ENCODE measurements around the gene SULT4A1. TPM values are rescaled to one million over a fixed set of nuclear protein-coding genes. Genes with fewer than 3 reads are reported as not detected.
A peak's percentile ranks its signal among the peaks of the same experiment; 100 is the strongest.

Gene SULT4A1
- total RNA-seq, 1 donor from 2014 or later = 5.9 TPM

DNA sequence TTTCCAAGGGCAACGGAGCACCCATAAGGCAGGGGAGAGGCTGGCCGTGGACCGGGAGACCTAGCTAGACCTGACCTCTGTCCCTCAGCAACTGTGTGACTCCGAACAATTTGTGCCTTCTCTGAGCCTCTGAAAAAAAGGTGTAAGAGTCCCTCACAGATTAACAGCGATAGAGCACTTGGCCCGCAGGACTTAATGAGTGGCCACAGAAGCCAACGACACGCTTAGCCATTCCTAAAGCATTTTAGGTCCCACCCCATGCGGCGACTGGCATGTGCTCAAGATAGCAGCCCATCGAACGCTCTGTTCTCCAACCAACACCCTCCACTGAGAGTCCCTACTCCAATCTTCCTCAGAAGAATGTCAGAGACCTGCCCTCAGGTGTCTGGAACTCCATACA lies 1.5 kb downstream of the SULT4A1 start:
- DNase-seq (ENCODE audit: low read depth) (no peak), FAIRE-seq (no peak)
- TF ChIP-seq EZH2 (IDR thresholded peaks at IDR 0.05; ENCODE audit: insufficient read depth, low read length) = no peak
- TF ChIP-seq, protein P1, sequence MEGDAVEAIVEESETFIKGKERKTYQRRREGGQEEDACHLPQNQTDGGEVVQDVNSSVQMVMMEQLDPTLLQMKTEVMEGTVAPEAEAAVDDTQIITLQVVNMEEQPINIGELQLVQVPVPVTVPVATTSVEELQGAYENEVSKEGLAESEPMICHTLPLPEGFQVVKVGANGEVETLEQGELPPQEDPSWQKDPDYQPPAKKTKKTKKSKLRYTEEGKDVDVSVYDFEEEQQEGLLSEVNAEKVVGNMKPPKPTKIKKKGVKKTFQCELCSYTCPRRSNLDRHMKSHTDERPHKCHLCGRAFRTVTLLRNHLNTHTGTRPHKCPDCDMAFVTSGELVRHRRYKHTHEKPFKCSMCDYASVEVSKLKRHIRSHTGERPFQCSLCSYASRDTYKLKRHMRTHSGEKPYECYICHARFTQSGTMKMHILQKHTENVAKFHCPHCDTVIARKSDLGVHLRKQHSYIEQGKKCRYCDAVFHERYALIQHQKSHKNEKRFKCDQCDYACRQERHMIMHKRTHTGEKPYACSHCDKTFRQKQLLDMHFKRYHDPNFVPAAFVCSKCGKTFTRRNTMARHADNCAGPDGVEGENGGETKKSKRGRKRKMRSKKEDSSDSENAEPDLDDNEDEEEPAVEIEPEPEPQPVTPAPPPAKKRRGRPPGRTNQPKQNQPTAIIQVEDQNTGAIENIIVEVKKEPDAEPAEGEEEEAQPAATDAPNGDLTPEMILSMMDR (IDR thresholded peaks at IDR 0.05; ENCODE audit: insufficient read depth, low read depth, low read length) = no peak
- H4K20me1 ChIP-seq (ENCODE audit: insufficient read depth, low read length) = peaks cover 21% of the 10 kb centered on the region
- no peaks in the 10 kb centered on the region for H3K9me3 ChIP-seq (ENCODE audit: insufficient read depth, low read depth, low read length)
- peaks cover 8% of the 10 kb centered on the region for H3K27me3 ChIP-seq (ENCODE audit: insufficient read depth, low read length)
- H3K36me3 Mint-ChIP-seq (ENCODE audit: low read depth, unreplicated experiment) = peaks cover 7% of the 10 kb centered on the region
- H2AFZ ChIP-seq (ENCODE audit: low read depth, low read length) = no peak overlapping the region
- H3K27me3 Mint-ChIP-seq (ENCODE audit: low read depth, unreplicated experiment) = peaks cover 23% of the 10 kb centered on the region
- H3K9ac ChIP-seq (ENCODE audit: low read length) = no peak overlapping the region
- no peak overlapping the region for H3K27ac ChIP-seq (ENCODE audit: low read depth, low read length)
- H3K4me2 ChIP-seq (ENCODE audit: low read length) = peak overlapping the region; percentile 76
- H3K27ac Mint-ChIP-seq (ENCODE audit: unreplicated experiment) = no peak overlapping the region
- H3K79me2 ChIP-seq (ENCODE audit: insufficient read depth, low read length) = no peaks in the 10 kb centered on the region
- no peaks in the 10 kb centered on the region for H3K36me3 ChIP-seq (ENCODE audit: insufficient read depth, low read length)
- H3K4me3 Mint-ChIP-seq (ENCODE audit: unreplicated experiment) = peak overlapping the region; percentile 79
- H3K4me3 ChIP-seq (ENCODE audit: insufficient read depth, low read depth, low read length) = no peak overlapping the region
- peaks cover 3% of the 10 kb centered on the region for H3K9me3 Mint-ChIP-seq (ENCODE audit: unreplicated experiment)
- peaks cover 2% of the 10 kb centered on the region for H3K4me1 Mint-ChIP-seq (ENCODE audit: low read depth, unreplicated experiment)
- peaks cover 5% of the 10 kb centered on the region for H3K4me1 ChIP-seq (ENCODE audit: insufficient read depth, low read length)

DNA sequence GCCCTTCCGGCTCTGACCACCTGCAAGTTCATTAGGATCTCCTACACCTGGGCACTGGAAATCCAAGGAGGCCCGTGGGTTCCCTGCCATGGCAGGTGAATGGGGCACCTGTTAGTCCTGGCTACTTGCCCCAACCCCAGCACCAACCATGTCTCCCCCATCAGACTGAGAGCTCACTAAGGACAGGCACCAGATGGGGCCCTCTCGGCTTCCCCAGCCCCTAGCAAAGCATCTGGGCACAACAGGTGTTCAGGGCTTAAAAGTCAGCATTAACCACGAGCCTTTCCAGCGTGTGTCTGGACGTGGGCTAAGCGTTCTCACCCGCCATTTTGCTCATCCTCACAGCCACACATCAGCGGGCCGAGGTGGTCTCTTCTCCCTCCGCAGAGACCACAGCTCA lies 2.2 kb downstream of the SULT4A1 start:
- peaks cover 8% of the 10 kb centered on the region for H3K27me3 ChIP-seq (ENCODE audit: insufficient read depth, low read length)
- no peak overlapping the region for H3K9ac ChIP-seq (ENCODE audit: low read length)
- H3K9me3 ChIP-seq (ENCODE audit: insufficient read depth, low read depth, low read length) = no peaks in the 10 kb centered on the region
- peaks cover 26% of the 10 kb centered on the region for H4K20me1 ChIP-seq (ENCODE audit: insufficient read depth, low read length)
- TF ChIP-seq, protein P1 (IDR thresholded peaks at IDR 0.05; ENCODE audit: insufficient read depth, low read depth, low read length) = no peak
- TF ChIP-seq EZH2 (IDR thresholded peaks at IDR 0.05; ENCODE audit: insufficient read depth, low read length) = no peak
- H3K27ac ChIP-seq (ENCODE audit: low read depth, low read length) = no peak overlapping the region
- no peak for FAIRE-seq
- DNase-seq (ENCODE audit: low read depth) = no peak
- peaks cover 3% of the 10 kb centered on the region for H3K9me3 Mint-ChIP-seq (ENCODE audit: unreplicated experiment)
- no peak overlapping the region for H3K4me3 ChIP-seq (ENCODE audit: insufficient read depth, low read depth, low read length)
- H3K4me1 Mint-ChIP-seq (ENCODE audit: low read depth, unreplicated experiment) = peaks cover 2% of the 10 kb centered on the region
- H3K27me3 Mint-ChIP-seq (ENCODE audit: low read depth, unreplicated experiment) = peaks cover 19% of the 10 kb centered on the region
- H3K4me3 Mint-ChIP-seq (ENCODE audit: unreplicated experiment) = no peak overlapping the region
- no peak overlapping the region for H3K4me2 ChIP-seq (ENCODE audit: low read length)
- peaks cover 5% of the 10 kb centered on the region for H3K4me1 ChIP-seq (ENCODE audit: insufficient read depth, low read length)
- H3K27ac Mint-ChIP-seq (ENCODE audit: unreplicated experiment) = no peak overlapping the region
- H3K36me3 Mint-ChIP-seq (ENCODE audit: low read depth, unreplicated experiment) = peaks cover 9% of the 10 kb centered on the region
- no peak overlapping the region for H2AFZ ChIP-seq (ENCODE audit: low read depth, low read length)
- H3K36me3 ChIP-seq (ENCODE audit: insufficient read depth, low read length) = no peaks in the 10 kb centered on the region
- no peaks in the 10 kb centered on the region for H3K79me2 ChIP-seq (ENCODE audit: insufficient read depth, low read length)

DNA sequence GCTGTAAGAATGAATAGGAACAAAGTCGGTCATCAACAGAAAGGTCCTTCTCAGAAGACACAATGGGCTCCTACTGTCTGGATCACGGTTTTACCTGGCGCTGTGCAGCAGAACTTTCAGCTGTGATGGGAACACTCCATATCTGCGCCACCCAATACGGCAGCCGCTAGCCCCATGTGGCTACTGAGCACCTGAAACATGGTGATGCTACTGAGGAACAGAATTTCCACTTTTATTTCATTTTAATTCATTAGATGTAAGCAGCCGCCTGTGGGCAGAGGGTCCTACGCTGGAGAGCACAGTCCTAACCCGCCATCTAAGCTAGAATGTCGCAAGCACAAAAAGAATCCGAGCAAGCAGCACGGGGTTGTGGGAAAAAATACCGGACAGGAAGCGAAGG lies 2.7 kb downstream of the SULT4A1 start:
- H3K27ac Mint-ChIP-seq (ENCODE audit: unreplicated experiment) = no peak overlapping the region
- H3K36me3 ChIP-seq (ENCODE audit: insufficient read depth, low read length) = no peaks in the 10 kb centered on the region
- H3K4me3 ChIP-seq (ENCODE audit: insufficient read depth, low read depth, low read length) = no peak overlapping the region
- H3K27ac ChIP-seq (ENCODE audit: low read depth, low read length) = no peak overlapping the region
- no peak overlapping the region for H3K4me2 ChIP-seq (ENCODE audit: low read length)
- H3K4me3 Mint-ChIP-seq (ENCODE audit: unreplicated experiment) = no peak overlapping the region
- H3K4me1 Mint-ChIP-seq (ENCODE audit: low read depth, unreplicated experiment) = peaks cover 2% of the 10 kb centered on the region
- FAIRE-seq (no peak), DNase-seq (ENCODE audit: low read depth) (no peak)
- peaks cover 9% of the 10 kb centered on the region for H3K36me3 Mint-ChIP-seq (ENCODE audit: low read depth, unreplicated experiment)
- peaks cover 8% of the 10 kb centered on the region for H3K27me3 ChIP-seq (ENCODE audit: insufficient read depth, low read length)
- H3K9me3 ChIP-seq (ENCODE audit: insufficient read depth, low read depth, low read length) = no peaks in the 10 kb centered on the region
- H2AFZ ChIP-seq (ENCODE audit: low read depth, low read length) = no peak overlapping the region
- H4K20me1 ChIP-seq (ENCODE audit: insufficient read depth, low read length) = peaks cover 26% of the 10 kb centered on the region
- H3K9ac ChIP-seq (ENCODE audit: low read length) = no peak overlapping the region
- peaks cover 5% of the 10 kb centered on the region for H3K4me1 ChIP-seq (ENCODE audit: insufficient read depth, low read length)
- no peak for TF ChIP-seq EZH2 (IDR thresholded peaks at IDR 0.05; ENCODE audit: insufficient read depth, low read length)
- TF ChIP-seq, protein P1 (IDR thresholded peaks at IDR 0.05; ENCODE audit: insufficient read depth, low read depth, low read length) = no peak
- peaks cover 14% of the 10 kb centered on the region for H3K27me3 Mint-ChIP-seq (ENCODE audit: low read depth, unreplicated experiment)
- H3K79me2 ChIP-seq (ENCODE audit: insufficient read depth, low read length) = no peaks in the 10 kb centered on the region
- H3K9me3 Mint-ChIP-seq (ENCODE audit: unreplicated experiment) = peaks cover 3% of the 10 kb centered on the region
